Measurements from ENCODE around the gene CREB5. TPM values are rescaled to one million over a fixed set of nuclear protein-coding genes. Genes with fewer than 3 reads are reported as not detected.

CREB5 gene
- total RNA-seq, 1 experiment from 2014 or later, result 2.1 TPM

DNA sequence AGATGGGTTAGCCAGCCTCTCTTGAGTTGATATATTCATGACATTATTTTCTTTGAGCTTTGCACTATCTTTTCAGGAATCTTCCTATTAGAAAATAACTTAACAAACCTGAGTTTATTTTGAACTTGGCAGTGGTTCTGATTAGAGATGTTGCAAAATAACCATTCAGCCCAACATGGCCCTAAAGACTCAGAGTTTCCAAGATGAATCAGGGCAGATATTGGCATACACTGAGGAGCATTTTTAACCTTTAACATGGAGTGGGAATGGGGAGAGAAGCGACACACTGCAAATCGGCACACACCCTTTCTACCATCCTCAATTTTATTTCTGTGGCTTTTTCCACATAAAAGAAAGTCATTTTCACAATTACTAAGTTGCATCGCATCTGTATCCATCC, 355.0 kb downstream of the CREB5 start:
- Histone ChIP-seq H3K27me3 (ENCODE audit: insufficient read depth, low read depth) (no peaks in the 10 kb centered on the region), H3F3A (ENCODE audit: insufficient read depth, low read depth) (no peaks in the 10 kb centered on the region), H3K9me2 (ENCODE audit: insufficient read depth) (no peaks in the 10 kb centered on the region), H3K9me3 (ENCODE audit: insufficient read depth, low read depth) (no peaks in the 10 kb centered on the region), H3K36me3 (ENCODE audit: low read depth) (no peaks in the 10 kb centered on the region), H3K4me3 (no peak overlapping the region), H3K4me2 (no peak overlapping the region), H2AFZ (no peak overlapping the region), H4K20me1 (ENCODE audit: insufficient read depth) (no peaks in the 10 kb centered on the region), H3K79me2 (ENCODE audit: low read depth) (no peaks in the 10 kb centered on the region), H3K4me1 (replicated peaks; ENCODE audit: insufficient read depth) (no peaks in the 10 kb centered on the region), H3K27ac (no peak overlapping the region)
- POLR2A ChIA-PET (ENCODE audit: unreplicated experiment), result no interaction called here
- CTCF ChIA-PET, result no interaction called here
- intact Hi-C loops (cut with micrococcal nuclease; ENCODE audit: unreplicated experiment), result no loop called here
- TF ChIP-seq, protein P1, sequence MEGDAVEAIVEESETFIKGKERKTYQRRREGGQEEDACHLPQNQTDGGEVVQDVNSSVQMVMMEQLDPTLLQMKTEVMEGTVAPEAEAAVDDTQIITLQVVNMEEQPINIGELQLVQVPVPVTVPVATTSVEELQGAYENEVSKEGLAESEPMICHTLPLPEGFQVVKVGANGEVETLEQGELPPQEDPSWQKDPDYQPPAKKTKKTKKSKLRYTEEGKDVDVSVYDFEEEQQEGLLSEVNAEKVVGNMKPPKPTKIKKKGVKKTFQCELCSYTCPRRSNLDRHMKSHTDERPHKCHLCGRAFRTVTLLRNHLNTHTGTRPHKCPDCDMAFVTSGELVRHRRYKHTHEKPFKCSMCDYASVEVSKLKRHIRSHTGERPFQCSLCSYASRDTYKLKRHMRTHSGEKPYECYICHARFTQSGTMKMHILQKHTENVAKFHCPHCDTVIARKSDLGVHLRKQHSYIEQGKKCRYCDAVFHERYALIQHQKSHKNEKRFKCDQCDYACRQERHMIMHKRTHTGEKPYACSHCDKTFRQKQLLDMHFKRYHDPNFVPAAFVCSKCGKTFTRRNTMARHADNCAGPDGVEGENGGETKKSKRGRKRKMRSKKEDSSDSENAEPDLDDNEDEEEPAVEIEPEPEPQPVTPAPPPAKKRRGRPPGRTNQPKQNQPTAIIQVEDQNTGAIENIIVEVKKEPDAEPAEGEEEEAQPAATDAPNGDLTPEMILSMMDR (conservative IDR thresholded peaks at IDR 0.05), result no peak
- no peak for TF ChIP-seq EZH2 (IDR thresholded peaks at IDR 0.05; ENCODE audit: low read depth)
- BruUV-seq (replicated peaks), result no TSS peak
- no peak for DNase-seq

DNA sequence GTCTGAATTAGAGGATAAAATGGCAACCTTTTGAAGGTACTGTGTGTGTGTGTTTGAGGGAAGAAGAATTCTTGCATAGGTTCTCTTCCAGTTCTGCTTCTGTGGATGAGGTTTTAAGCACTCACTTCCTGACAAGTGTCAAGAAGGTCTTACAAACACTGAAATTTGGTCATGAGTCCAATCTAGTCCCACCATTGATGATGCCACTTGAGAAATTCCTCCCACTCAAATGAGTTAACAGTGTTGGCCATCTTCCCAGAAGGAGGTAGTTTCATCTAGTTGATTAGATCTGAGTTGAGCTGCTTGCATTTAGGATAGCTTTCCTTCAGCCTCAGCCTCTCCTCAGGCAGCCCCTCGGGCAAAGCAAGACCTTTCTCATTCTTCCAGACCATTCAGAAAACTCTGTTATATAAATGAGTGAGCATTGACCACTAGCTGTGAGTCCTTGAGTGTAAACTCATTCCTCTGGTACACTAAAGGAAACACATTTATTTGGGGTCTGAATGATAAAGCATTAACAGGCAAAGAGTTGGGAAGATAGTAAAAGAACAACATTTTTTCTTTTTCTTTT, 356.3 kb downstream of the CREB5 start:
- no TSS peak for BruUV-seq (replicated peaks)
- Histone ChIP-seq H3K9me3 (ENCODE audit: insufficient read depth, low read depth) (no peaks in the 10 kb centered on the region), H3K4me3 (no peak overlapping the region), H3K79me2 (ENCODE audit: low read depth) (no peaks in the 10 kb centered on the region), H3K27me3 (ENCODE audit: insufficient read depth, low read depth) (no peaks in the 10 kb centered on the region), H3K4me1 (replicated peaks; ENCODE audit: insufficient read depth) (no peaks in the 10 kb centered on the region), H4K20me1 (ENCODE audit: insufficient read depth) (no peaks in the 10 kb centered on the region), H3K9me2 (ENCODE audit: insufficient read depth) (no peaks in the 10 kb centered on the region), H3F3A (ENCODE audit: insufficient read depth, low read depth) (no peaks in the 10 kb centered on the region), H3K36me3 (ENCODE audit: low read depth) (no peaks in the 10 kb centered on the region), H2AFZ (no peak overlapping the region), H3K27ac (no peak overlapping the region), H3K4me2 (no peak overlapping the region)
- CTCF ChIA-PET, result no interaction called here
- intact Hi-C loops (cut with micrococcal nuclease; ENCODE audit: unreplicated experiment), result no loop called here
- POLR2A ChIA-PET (ENCODE audit: unreplicated experiment), result no interaction called here
- DNase-seq, result no peak
- TF ChIP-seq EZH2 (IDR thresholded peaks at IDR 0.05; ENCODE audit: low read depth), result no peak
- TF ChIP-seq, protein P1 (conservative IDR thresholded peaks at IDR 0.05), result no peak

DNA sequence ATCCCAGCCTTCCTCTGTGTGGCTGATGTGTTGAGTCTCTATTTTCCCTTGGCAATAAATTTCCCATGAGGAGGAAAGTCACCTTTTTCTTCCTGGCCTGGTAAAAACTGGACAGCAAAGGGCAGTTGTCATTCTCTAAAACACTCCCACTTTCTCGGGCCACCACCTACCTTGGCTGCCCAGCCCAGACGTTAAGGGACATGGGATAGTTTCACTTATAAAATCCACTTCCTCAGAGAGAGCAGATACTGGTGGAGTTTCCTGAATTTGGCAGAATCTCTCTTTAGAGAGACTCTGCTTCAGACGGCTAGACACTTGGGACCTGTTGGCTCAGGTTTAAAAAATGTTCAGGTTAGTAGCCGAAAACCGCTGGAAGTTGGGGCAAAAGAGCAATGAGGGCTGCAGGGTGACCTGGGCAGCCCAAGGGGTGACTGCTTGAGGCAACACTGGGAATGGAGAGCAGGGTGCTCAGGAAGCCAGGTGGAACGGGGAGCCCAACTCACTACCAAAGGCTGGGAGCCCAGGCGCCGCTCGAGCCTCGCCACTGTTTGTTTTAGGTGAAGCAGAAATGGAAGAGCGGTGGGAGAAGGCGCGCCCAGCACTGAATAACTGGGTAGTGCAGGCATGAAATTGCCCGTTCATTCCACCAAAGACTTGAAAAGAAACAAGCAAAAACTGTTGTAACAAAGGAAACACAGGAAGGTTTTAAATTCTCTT, 359.7 kb downstream of the CREB5 start:
- Histone ChIP-seq H3K36me3 (ENCODE audit: low read depth) (no peaks in the 10 kb centered on the region), H2AFZ (no peak overlapping the region), H3K4me2 (no peak overlapping the region), H4K20me1 (ENCODE audit: insufficient read depth) (no peaks in the 10 kb centered on the region), H3K79me2 (ENCODE audit: low read depth) (no peaks in the 10 kb centered on the region), H3K27ac (no peak overlapping the region), H3K9me3 (ENCODE audit: insufficient read depth, low read depth) (no peaks in the 10 kb centered on the region), H3K9me2 (ENCODE audit: insufficient read depth) (no peaks in the 10 kb centered on the region), H3K4me1 (replicated peaks; ENCODE audit: insufficient read depth) (no peaks in the 10 kb centered on the region), H3K4me3 (no peak overlapping the region), H3F3A (ENCODE audit: insufficient read depth, low read depth) (no peaks in the 10 kb centered on the region), H3K27me3 (ENCODE audit: insufficient read depth, low read depth) (no peaks in the 10 kb centered on the region)
- DNase-seq, result no peak
- intact Hi-C loops (cut with micrococcal nuclease; ENCODE audit: unreplicated experiment), result no loop called here
- no TSS peak for BruUV-seq (replicated peaks)
- no peak for TF ChIP-seq EZH2 (IDR thresholded peaks at IDR 0.05; ENCODE audit: low read depth)
- TF ChIP-seq, protein P1 (conservative IDR thresholded peaks at IDR 0.05), result no peak
- CTCF ChIA-PET, result no interaction called here
- POLR2A ChIA-PET (ENCODE audit: unreplicated experiment), result no interaction called here
